ACC112 (cell line): ENCODE results near the gene ABCG4.
"Not testable (repeated sequence)": the region's sequence is repeated elsewhere in the genome, so short reads cannot be mapped to it uniquely, and the experiment has no call there.

Source experiments
- H2AFZ ChIP-seq: fragments of 200-600 bp; sonication (generic); one replicate; pipeline ENCODE4 v1.6.0; 2017; ENCODE audit warnings: antibody characterized with exemption, low read length; ENCODE audit not compliant: unreplicated experiment
- H3K27ac ChIP-seq: fragments of 200-600 bp; sonication (generic); 2 replicates; pipeline ENCODE4 v1.5.1; 2014; ENCODE audit warnings: low read depth, mild to moderate bottlenecking, antibody characterized with exemption, low read length, moderate library complexity
- H3K27me3 ChIP-seq: fragments of 200-600 bp; sonication (generic); 2 replicates; pipeline ENCODE4 v1.6.1; 2014; ENCODE audit warnings: mild to moderate bottlenecking, antibody characterized with exemption, low read length, moderate library complexity, mixed read lengths; ENCODE audit not compliant: insufficient read depth
- H3K36me3 ChIP-seq: fragments of 200-600 bp; sonication (generic); 2 replicates; pipeline ENCODE4 v1.6.1; 2016; ENCODE audit warnings: mild to moderate bottlenecking, antibody characterized with exemption, low read length, moderate library complexity, mixed read lengths; ENCODE audit not compliant: insufficient read depth
- H3K4me1 ChIP-seq: fragments of 200-600 bp; sonication (generic); one replicate; pipeline ENCODE4 v1.6.1; 2016; ENCODE audit warnings: low read length, mixed read lengths; ENCODE audit not compliant: insufficient read depth, unreplicated experiment, control insufficient read depth
- H3K4me3 ChIP-seq: fragments of 200-600 bp; sonication (generic); 2 replicates; pipeline ENCODE4 v1.5.1; 2014; ENCODE audit warnings: mild to moderate bottlenecking, low read depth, low read length
- H3K79me2 ChIP-seq: fragments of 200-600 bp; sonication (generic); one replicate; pipeline ENCODE4 v1.6.0; 2016; ENCODE audit warnings: low read length; ENCODE audit not compliant: control insufficient read depth, unreplicated experiment, insufficient read depth

Gene ABCG4

DNA sequence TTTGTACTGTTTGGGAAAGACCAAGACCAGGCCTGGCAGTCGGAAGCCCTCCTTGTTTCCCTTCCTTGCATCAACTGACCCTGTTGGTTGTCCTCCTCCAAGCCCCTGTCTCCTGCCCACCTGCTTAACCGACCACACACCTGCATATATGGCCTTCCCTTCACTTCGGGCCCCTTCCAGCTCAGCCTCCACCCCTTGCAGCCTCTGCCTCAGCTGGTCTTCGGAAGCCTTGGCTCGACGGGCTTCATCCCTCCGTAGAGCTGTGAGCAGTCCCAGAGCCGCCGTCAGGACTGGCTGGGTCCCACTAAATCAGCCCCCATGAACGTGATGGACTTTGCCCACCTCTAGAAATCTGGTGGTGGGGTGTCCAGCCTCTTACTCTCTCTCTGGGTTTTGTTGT is 44.8 kb downstream of the ABCG4 start:
- no peak overlapping the region for H2AFZ ChIP-seq
- H3K79me2 ChIP-seq = no peaks in the 10 kb centered on the region
- no peaks in the 10 kb centered on the region for H3K36me3 ChIP-seq
- no peak overlapping the region for H3K4me3 ChIP-seq
- no peaks in the 10 kb centered on the region for H3K27me3 ChIP-seq
- no peaks in the 10 kb centered on the region for H3K4me1 ChIP-seq
- no peak overlapping the region for H3K27ac ChIP-seq

DNA sequence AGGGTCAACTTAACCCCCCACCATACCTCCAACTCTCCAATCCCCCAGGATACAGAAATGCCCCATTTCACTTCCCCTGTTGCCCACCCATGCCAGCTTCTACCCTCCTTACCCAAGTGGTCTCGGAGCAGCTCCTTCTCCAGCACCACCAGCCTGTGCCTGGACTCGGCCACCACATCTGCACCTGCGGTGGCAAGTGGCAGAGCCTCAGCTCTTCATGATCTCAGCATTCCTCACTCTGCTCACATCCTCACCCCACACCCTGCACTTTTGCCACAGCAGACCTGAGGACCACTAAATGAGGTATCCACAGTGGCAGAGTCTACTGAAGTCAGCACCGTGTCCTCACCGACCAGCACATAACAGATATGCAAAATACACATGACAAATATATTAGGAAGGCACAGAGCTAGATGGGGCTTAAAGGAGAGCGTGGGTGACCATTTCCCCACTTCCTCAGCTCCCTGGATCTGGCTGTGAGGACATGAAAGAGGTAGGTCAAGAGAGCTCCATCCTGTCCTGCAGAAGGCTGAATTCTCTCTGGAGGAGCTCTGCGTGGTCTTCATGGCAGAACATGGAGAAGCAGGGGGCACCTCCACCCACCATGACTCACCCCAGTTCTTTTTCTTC is 46.1 kb downstream of the ABCG4 start:
- Histone ChIP-seq H3K4me3 (no peak overlapping the region; the same call in 1 of the 2 replicates), H3K36me3 (no peaks in the 10 kb centered on the region), H3K27ac (no peak overlapping the region), H3K4me1 (no peaks in the 10 kb centered on the region), H3K27me3 (no peaks in the 10 kb centered on the region), H2AFZ (no peak overlapping the region), H3K79me2 (no peaks in the 10 kb centered on the region)

DNA sequence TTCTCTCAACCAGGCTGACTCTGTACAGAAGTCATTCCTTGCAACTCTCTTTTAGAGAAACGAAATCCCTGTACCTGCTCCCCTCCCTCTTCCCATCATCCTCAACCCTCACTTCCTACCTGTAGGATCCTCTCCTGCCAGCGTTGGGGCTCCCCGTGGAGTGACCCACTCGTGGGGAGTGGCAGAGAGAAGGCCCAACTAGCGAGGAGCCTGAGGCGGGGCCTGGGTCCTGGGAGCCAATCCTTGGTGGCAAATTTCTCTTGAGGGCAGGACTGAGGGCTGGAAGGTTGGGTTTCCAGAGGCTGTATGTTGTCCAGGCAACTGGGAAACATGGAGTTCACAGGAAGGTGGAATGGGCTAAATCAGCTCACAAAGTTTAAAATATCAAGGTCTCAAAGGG is 46.8 kb downstream of the ABCG4 start:
- H3K27ac ChIP-seq = no peak overlapping the region
- H2AFZ ChIP-seq = peak overlapping the region; percentile 43
- no peaks in the 10 kb centered on the region for H3K4me1 ChIP-seq
- H3K79me2 ChIP-seq = no peaks in the 10 kb centered on the region
- no peak overlapping the region; the same call in 1 of the 2 replicates for H3K4me3 ChIP-seq
- H3K27me3 ChIP-seq = no peaks in the 10 kb centered on the region
- no peaks in the 10 kb centered on the region for H3K36me3 ChIP-seq

DNA sequence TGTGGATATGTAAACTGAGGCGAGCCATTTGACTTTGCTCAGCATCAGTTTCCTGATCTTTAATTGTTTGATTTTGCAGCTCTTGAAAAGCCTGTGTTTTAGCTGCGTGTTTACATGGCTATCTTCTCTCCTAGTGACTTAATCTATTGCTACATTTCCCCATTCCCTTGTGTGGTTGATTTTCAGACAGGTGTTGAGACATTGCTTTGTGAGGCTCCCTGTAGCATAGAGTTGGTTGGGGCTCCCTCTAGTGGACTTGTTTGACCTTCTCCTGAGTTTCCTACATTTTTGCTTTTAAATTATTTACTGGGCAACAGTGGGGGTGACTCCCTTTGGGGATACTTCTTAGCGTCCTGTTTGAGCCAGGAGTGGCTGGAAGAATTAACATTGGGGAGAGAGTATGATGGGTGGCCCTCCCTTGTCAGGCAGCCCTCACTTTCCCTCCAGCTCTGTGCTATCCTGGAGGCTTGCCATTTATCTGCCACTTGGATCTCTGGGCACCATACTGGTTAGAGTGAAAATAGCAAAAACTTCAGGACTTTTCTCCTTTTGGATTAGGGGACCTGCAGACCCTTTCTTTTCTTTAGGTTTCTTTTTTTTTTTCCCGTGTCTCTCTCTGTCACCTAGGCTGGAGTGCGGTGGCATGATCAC is 48.1 kb downstream of the ABCG4 start:
- H3K36me3 ChIP-seq = no peaks in the 10 kb centered on the region
- no peak overlapping the region for H2AFZ ChIP-seq
- no peaks in the 10 kb centered on the region for H3K4me1 ChIP-seq
- no peak overlapping the region for H3K4me3 ChIP-seq
- no peaks in the 10 kb centered on the region for H3K27me3 ChIP-seq
- H3K27ac ChIP-seq = no peak overlapping the region
- no peaks in the 10 kb centered on the region for H3K79me2 ChIP-seq

DNA sequence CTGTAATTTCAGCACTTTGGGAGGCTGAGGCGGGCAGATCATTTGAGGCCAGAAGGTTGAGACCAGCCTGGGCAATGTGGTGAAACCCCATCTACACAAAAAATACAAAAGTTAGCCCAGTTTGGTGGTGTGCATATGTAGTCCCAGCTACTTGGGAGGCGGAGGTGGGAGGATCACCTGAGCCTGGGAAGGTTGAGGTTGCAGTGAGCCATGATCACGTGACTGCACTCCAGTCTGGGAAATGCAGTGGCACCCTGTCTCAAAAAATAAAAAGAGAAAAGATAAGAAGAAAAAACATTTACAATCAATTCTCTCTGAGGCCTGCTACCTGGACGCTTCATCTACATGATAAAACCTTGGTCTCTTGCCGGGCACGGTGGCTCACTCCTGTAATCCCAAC is 50.1 kb downstream of the ABCG4 start:
- Histone ChIP-seq H3K79me2 (no peaks in the 10 kb centered on the region), H3K36me3 (no peaks in the 10 kb centered on the region), H3K27me3 (no peaks in the 10 kb centered on the region), H3K27ac (no peak overlapping the region), H3K4me1 (no peaks in the 10 kb centered on the region), H3K4me3 (no peak overlapping the region), H2AFZ (no peak overlapping the region)

DNA sequence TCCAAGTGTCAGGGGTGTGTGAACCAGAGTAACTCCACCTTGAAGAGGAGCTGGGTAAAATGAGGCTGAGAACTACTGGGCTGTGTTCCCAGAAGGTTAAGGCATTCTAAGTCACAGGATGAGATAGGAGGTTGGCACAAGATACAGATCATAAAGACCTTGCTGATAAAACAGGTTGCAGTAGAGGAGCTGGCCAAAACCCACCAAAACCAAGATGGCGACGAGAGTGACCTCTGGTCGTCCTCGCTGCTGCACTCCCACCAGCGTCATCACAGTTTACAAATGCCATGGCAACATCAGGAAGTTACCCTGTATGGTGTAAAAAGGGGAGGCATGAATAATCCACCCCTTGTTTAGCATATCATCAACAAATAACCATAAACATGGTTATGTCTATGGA is 52.4 kb downstream of the ABCG4 start:
- H2AFZ ChIP-seq, H3K4me3 ChIP-seq, H3K27me3 ChIP-seq, H3K27ac ChIP-seq, H3K36me3 ChIP-seq, H3K4me1 ChIP-seq, H3K79me2 ChIP-seq: not testable (repeated sequence)

DNA sequence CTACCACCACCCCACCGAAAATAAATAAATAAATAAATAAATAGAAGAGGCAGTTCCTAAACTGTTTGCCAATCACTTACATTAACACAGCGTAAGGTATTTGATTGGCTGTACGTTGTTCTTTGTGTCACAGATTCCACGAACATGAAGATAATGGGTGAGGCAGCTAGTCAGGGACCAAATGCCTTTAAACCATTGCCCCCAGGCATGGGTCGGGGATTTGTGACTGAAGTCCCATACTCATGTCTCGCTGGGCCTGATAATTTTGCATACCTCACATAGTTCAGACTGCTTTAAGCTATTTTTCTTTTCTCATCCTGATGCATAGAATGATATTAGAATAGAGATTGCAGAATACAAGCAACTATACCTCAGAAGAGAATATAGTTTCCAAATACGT is 53.7 kb downstream of the ABCG4 start:
- Histone ChIP-seq H3K27me3 (no peaks in the 10 kb centered on the region), H2AFZ (no peak overlapping the region), H3K27ac (no peak overlapping the region), H3K36me3 (no peaks in the 10 kb centered on the region), H3K79me2 (peaks cover 12% of the 10 kb centered on the region), H3K4me3 (no peak overlapping the region), H3K4me1 (peaks cover 5% of the 10 kb centered on the region)

DNA sequence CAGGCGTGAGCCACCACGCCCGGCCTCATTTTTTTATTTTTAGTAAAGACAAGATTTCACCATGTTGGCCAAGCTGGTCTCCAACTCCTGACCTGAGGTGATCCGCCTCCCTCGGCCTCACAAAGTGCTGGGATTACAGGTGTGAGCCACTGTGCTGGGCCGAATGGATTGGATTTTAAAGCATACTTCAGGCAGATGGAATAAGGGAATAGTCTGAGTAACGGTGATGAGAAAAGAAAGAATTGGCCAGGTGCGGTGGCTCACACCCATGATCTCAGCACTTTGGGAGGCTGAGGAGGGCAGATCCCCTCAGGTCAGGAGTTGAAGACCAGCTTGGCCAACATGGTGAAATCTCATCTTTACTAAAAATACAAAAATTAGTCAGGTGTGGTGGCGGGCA is 55.2 kb downstream of the ABCG4 start:
- peaks cover 27% of the 10 kb centered on the region for H3K79me2 ChIP-seq
- H3K4me1 ChIP-seq = peaks cover 6% of the 10 kb centered on the region
- no peak overlapping the region for H3K4me3 ChIP-seq
- H3K27me3 ChIP-seq = no peaks in the 10 kb centered on the region
- no peak overlapping the region for H2AFZ ChIP-seq
- H3K27ac ChIP-seq = no peak overlapping the region
- H3K36me3 ChIP-seq = no peaks in the 10 kb centered on the region

DNA sequence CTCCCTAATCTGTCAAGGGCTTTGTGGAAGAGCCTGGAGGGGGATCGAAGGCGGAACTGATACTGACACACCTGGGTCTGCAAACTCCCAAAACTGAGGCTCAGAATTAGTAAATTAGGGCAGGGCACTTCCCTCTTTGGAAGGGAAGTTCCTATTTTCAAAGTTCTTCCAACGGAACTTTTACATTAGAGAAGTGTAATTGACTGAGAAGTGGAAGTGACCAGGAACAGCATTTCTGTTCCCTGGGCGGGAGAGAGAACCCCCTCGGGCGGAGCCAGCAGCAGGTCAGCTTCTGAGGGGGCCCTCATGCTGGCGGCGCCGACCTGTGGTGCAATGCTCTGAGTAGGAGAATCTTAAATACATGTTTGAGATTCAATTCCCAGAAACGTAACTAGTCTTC is 56.2 kb downstream of the ABCG4 start:
- Histone ChIP-seq H3K4me1 (peaks cover 6% of the 10 kb centered on the region), H3K4me3 (peak overlapping the region; percentile 91), H3K79me2 (peaks cover 37% of the 10 kb centered on the region), H2AFZ (peak overlapping the region; percentile 94), H3K27ac (no peak overlapping the region), H3K36me3 (no peaks in the 10 kb centered on the region), H3K27me3 (no peaks in the 10 kb centered on the region)

DNA sequence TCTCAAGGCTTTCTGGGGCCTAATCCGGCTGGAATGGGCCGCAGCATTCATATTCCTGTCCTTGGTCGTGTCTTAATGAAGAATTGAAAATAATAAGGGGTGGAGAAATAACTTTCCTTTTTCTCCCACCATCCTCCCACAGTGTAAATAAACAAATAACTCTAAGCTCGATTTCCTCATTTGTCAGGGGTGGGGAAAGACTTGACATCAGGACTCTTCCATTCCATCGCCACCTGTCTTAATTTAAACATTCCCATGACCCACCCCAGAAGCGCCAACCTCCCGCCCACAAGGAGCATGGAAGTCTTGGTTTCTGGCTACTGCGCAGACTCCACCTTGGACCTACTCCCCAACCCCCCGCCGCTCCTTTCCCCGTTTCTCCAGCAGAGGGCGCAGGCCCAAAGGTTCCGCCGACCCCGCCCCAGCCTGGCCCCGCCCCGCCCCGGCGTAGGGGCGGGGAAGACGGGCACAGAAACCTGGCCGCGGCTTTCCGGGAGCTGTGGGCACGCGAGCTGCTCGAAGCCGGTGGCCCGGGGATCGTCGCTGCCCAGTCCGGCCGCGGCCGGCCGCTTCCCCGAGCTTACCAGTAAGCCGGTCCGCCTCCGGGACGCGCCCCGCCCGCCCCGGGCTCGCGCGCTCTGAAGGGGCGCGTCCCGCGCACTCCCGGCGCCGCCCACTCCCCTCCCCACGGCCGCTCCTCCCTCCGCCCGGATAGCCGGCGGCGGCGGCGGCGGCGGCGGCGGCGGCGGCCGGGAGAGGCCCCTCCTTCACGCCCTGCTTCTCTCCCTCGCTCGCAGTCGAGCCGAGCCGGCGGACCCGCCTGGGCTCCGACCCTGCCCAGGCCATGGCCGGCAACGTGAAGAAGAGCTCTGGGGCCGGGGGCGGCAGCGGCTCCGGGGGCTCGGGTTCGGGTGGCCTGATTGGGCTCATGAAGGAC is 57.0 kb downstream of the ABCG4 start, which contains the start of gene CBL:
Gene CBL (plus strand): TSS at position 766 of the 937 bp plus-strand sequence. CDS start 79 bp downstream, at position 845.
- Histone ChIP-seq H3K27ac (peak within 1 kb of the TSS; percentile 61), H3K79me2 (peaks cover 43% of the 10 kb centered on the region), H3K36me3 (no peaks in the 10 kb centered on the region), H3K27me3 (no peaks in the 10 kb centered on the region), H3K4me3 (peak within 1 kb of the TSS; percentile 91), H2AFZ (peak within 1 kb of the TSS; percentile 94), H3K4me1 (peaks cover 6% of the 10 kb centered on the region)
